ENCODE data around the gene POLR1C.

The POLR1C gene

DNA sequence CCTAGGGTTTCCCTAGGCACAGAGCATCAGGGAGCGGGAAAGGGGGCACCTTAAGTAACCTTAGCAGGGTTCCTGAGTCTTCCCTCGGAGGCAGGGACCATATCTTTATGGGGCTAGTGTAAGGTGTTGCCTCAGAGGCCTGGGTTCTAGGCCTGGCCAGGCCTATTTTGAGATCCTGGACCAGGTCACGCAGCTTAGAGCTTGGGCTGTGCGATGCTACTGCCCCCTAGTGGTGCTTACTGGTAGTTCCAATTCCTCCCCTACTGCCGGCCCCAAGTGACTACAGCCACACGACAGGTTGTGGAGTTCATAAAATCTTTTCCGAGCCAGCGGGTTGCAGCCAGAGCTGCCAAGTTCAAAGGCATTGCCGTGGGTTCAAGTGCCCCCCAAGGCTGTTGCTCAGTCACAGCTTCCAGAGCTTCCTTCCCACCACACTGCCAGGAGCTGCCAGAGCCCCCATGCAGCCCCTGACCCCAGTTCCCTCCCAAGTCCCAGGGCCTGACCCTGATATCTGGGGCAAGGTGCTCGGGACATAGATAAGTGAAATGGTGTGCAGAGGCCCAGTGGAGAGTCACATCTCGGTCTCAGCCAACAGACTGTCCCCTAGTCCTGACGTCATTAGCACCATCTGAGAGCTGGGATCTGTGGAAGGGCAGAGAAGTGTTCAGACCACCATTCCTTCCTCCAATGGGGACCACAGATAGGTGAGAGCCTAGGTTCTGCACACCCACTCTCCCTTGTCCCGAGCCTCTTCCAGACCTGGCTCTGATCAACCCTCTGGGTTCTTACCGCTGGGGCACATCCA is 10.0 kb upstream of the POLR1C start (continued):
- no peak for TF ChIP-seq ZNF701 (tag by site-specific recombination; IDR thresholded peaks at IDR 0.05)
- TF ChIP-seq ZSCAN23 (tag by site-specific recombination; IDR thresholded peaks at IDR 0.05), result no peak
- TF ChIP-seq ZNF776 (tag by site-specific recombination; IDR thresholded peaks at IDR 0.05; ENCODE audit: borderline replicate concordance), result no peak
- peak; percentile 69; the same call in 1 of the 2 replicates for TF ChIP-seq ZNF2 (tag by site-specific recombination; IDR thresholded peaks at IDR 0.05)
- TF ChIP-seq OSR2 (tag by site-specific recombination; IDR thresholded peaks at IDR 0.05), result no peak
- TF ChIP-seq, protein P1, sequence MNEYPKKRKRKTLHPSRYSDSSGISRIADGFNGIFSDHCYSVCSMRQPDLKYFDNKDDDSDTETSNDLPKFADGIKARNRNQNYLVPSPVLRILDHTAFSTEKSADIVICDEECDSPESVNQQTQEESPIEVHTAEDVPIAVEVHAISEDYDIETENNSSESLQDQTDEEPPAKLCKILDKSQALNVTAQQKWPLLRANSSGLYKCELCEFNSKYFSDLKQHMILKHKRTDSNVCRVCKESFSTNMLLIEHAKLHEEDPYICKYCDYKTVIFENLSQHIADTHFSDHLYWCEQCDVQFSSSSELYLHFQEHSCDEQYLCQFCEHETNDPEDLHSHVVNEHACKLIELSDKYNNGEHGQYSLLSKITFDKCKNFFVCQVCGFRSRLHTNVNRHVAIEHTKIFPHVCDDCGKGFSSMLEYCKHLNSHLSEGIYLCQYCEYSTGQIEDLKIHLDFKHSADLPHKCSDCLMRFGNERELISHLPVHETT (tag by site-specific recombination; IDR thresholded peaks at IDR 0.05), result no peak
- TF ChIP-seq ZNF175 (tag by site-specific recombination; IDR thresholded peaks at IDR 0.05), result no peak
- TF ChIP-seq KLF7 (tag by site-specific recombination; IDR thresholded peaks at IDR 0.05; ENCODE audit: borderline replicate concordance), result no peak
- TF ChIP-seq ZNF311 (tag by site-specific recombination; IDR thresholded peaks at IDR 0.05; ENCODE audit: borderline replicate concordance), result no peak
- TF ChIP-seq ZBTB21 (tag by site-specific recombination; IDR thresholded peaks at IDR 0.05), result no peak
- no peak for TF ChIP-seq REPIN1 (tag by site-specific recombination; IDR thresholded peaks at IDR 0.05; ENCODE audit: low read depth)
- TF ChIP-seq ZNF658 (tag by site-specific recombination; IDR thresholded peaks at IDR 0.05), result no peak
- TF ChIP-seq, protein P2, sequence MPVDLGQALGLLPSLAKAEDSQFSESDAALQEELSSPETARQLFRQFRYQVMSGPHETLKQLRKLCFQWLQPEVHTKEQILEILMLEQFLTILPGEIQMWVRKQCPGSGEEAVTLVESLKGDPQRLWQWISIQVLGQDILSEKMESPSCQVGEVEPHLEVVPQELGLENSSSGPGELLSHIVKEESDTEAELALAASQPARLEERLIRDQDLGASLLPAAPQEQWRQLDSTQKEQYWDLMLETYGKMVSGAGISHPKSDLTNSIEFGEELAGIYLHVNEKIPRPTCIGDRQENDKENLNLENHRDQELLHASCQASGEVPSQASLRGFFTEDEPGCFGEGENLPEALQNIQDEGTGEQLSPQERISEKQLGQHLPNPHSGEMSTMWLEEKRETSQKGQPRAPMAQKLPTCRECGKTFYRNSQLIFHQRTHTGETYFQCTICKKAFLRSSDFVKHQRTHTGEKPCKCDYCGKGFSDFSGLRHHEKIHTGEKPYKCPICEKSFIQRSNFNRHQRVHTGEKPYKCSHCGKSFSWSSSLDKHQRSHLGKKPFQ (tag by site-specific recombination; IDR thresholded peaks at IDR 0.05), result no peak
- TF ChIP-seq ZNF184 (tag by site-specific recombination; IDR thresholded peaks at IDR 0.05), result 0 out of 2 replicates have a peak, but pooled peaks have one; percentile 26
- no peak for TF ChIP-seq ZNF785 (tag by site-specific recombination; IDR thresholded peaks at IDR 0.05)
- TF ChIP-seq, protein P3, sequence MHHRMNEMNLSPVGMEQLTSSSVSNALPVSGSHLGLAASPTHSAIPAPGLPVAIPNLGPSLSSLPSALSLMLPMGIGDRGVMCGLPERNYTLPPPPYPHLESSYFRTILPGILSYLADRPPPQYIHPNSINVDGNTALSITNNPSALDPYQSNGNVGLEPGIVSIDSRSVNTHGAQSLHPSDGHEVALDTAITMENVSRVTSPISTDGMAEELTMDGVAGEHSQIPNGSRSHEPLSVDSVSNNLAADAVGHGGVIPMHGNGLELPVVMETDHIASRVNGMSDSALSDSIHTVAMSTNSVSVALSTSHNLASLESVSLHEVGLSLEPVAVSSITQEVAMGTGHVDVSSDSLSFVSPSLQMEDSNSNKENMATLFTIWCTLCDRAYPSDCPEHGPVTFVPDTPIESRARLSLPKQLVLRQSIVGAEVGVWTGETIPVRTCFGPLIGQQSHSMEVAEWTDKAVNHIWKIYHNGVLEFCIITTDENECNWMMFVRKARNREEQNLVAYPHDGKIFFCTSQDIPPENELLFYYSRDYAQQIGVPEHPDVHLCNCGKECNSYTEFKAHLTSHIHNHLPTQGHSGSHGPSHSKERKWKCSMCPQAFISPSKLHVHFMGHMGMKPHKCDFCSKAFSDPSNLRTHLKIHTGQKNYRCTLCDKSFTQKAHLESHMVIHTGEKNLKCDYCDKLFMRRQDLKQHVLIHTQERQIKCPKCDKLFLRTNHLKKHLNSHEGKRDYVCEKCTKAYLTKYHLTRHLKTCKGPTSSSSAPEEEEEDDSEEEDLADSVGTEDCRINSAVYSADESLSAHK (tag by site-specific recombination; IDR thresholded peaks at IDR 0.05), result no peak
- no peak for TF ChIP-seq ZNF670 (tag by site-specific recombination; IDR thresholded peaks at IDR 0.05; ENCODE audit: low read depth)
- TF ChIP-seq ZNF530 (tag by site-specific recombination; IDR thresholded peaks at IDR 0.05; ENCODE audit: low read depth), result no peak
- TF ChIP-seq ZNF792 (tag by site-specific recombination; IDR thresholded peaks at IDR 0.05), result no peak
- TF ChIP-seq KLF8 (tag by site-specific recombination; IDR thresholded peaks at IDR 0.05), result no peak
- TF ChIP-seq ZNF600 (tag by site-specific recombination; IDR thresholded peaks at IDR 0.05), result peak; percentile 76
- no peak for TF ChIP-seq ZBTB1 (tag by site-specific recombination; IDR thresholded peaks at IDR 0.05)
- no peak for TF ChIP-seq ZNF623 (tag by site-specific recombination; IDR thresholded peaks at IDR 0.05)
- no peak for TF ChIP-seq ZNF791 (tag by site-specific recombination; IDR thresholded peaks at IDR 0.05)
- TF ChIP-seq, protein P4, sequence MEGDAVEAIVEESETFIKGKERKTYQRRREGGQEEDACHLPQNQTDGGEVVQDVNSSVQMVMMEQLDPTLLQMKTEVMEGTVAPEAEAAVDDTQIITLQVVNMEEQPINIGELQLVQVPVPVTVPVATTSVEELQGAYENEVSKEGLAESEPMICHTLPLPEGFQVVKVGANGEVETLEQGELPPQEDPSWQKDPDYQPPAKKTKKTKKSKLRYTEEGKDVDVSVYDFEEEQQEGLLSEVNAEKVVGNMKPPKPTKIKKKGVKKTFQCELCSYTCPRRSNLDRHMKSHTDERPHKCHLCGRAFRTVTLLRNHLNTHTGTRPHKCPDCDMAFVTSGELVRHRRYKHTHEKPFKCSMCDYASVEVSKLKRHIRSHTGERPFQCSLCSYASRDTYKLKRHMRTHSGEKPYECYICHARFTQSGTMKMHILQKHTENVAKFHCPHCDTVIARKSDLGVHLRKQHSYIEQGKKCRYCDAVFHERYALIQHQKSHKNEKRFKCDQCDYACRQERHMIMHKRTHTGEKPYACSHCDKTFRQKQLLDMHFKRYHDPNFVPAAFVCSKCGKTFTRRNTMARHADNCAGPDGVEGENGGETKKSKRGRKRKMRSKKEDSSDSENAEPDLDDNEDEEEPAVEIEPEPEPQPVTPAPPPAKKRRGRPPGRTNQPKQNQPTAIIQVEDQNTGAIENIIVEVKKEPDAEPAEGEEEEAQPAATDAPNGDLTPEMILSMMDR (tag by site-specific recombination; IDR thresholded peaks at IDR 0.05), result peak; percentile 88
- no peak for TF ChIP-seq ZNF664 (tag by site-specific recombination; IDR thresholded peaks at IDR 0.05)
- no peak for TF ChIP-seq GFI1B (tag by site-specific recombination; IDR thresholded peaks at IDR 0.05)
- 0 out of 2 replicates have a peak, but pooled peaks have one; percentile 45 for TF ChIP-seq ZBTB48 (tag by site-specific recombination; IDR thresholded peaks at IDR 0.05)
- 0 out of 2 replicates have a peak, but pooled peaks have one; percentile 30 for TF ChIP-seq ZBTB8A (tag by site-specific recombination; IDR thresholded peaks at IDR 0.05)
- TF ChIP-seq, protein P5, sequence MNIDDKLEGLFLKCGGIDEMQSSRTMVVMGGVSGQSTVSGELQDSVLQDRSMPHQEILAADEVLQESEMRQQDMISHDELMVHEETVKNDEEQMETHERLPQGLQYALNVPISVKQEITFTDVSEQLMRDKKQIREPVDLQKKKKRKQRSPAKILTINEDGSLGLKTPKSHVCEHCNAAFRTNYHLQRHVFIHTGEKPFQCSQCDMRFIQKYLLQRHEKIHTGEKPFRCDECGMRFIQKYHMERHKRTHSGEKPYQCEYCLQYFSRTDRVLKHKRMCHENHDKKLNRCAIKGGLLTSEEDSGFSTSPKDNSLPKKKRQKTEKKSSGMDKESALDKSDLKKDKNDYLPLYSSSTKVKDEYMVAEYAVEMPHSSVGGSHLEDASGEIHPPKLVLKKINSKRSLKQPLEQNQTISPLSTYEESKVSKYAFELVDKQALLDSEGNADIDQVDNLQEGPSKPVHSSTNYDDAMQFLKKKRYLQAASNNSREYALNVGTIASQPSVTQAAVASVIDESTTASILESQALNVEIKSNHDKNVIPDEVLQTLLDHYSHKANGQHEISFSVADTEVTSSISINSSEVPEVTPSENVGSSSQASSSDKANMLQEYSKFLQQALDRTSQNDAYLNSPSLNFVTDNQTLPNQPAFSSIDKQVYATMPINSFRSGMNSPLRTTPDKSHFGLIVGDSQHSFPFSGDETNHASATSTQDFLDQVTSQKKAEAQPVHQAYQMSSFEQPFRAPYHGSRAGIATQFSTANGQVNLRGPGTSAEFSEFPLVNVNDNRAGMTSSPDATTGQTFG (tag by site-specific recombination; IDR thresholded peaks at IDR 0.05; ENCODE audit: borderline replicate concordance), result no peak
